Cardiac fibroblast (primary cell): ENCODE measurements around the gene MYO15A.

Experiments
- DNase-seq, 2 donors: peaks; one replicate each; pipeline versions ENCODE4 v3.0.0 to v3.0.0-alpha.2; 2010; ENCODE audit warnings: low read depth in 2 of 2
- H3K4me3 ChIP-seq, 2 donors: replicated peaks in 1 of 2; 1 replicate in 1 of 2; 2 replicates in 1 of 2; pipeline ENCODE4 v1.5.1; 2011; ENCODE audit warnings: low read depth in 2 of 2, low read length in 2 of 2, mild to moderate bottlenecking in 2 of 2, moderate library complexity in 1 of 2
- TF ChIP-seq, protein P1 (sequence below): IDR thresholded peaks from one replicate; pipeline ENCODE4 v1.5.1; 2011; ENCODE audit warnings: low read depth, mild to moderate bottlenecking, low read length, inconsistent platforms

The MYO15A gene

DNA sequence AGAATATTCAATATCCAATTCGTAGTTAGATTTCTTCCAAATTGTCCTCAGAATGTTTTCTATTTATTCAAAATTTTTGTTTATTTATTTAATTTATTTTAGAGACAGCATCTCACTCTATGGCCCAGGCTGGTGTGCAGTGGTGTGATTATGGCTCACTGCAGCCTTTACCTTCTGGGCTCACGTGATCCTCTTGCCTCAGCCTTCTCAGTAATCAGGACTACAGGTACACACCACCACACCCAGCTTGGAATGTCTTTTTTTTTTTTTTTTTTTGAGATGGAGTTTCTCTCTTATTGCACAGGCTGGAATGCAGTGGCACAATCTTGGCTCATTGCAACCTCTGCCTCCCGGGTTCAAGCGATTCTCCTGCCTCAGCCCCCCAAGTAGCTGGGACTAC lies 24.3 kb upstream of the MYO15A start:
- TF ChIP-seq, protein P1, sequence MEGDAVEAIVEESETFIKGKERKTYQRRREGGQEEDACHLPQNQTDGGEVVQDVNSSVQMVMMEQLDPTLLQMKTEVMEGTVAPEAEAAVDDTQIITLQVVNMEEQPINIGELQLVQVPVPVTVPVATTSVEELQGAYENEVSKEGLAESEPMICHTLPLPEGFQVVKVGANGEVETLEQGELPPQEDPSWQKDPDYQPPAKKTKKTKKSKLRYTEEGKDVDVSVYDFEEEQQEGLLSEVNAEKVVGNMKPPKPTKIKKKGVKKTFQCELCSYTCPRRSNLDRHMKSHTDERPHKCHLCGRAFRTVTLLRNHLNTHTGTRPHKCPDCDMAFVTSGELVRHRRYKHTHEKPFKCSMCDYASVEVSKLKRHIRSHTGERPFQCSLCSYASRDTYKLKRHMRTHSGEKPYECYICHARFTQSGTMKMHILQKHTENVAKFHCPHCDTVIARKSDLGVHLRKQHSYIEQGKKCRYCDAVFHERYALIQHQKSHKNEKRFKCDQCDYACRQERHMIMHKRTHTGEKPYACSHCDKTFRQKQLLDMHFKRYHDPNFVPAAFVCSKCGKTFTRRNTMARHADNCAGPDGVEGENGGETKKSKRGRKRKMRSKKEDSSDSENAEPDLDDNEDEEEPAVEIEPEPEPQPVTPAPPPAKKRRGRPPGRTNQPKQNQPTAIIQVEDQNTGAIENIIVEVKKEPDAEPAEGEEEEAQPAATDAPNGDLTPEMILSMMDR = no peak
- no peak for DNase-seq
- H3K4me3 ChIP-seq = no peak overlapping the region

DNA sequence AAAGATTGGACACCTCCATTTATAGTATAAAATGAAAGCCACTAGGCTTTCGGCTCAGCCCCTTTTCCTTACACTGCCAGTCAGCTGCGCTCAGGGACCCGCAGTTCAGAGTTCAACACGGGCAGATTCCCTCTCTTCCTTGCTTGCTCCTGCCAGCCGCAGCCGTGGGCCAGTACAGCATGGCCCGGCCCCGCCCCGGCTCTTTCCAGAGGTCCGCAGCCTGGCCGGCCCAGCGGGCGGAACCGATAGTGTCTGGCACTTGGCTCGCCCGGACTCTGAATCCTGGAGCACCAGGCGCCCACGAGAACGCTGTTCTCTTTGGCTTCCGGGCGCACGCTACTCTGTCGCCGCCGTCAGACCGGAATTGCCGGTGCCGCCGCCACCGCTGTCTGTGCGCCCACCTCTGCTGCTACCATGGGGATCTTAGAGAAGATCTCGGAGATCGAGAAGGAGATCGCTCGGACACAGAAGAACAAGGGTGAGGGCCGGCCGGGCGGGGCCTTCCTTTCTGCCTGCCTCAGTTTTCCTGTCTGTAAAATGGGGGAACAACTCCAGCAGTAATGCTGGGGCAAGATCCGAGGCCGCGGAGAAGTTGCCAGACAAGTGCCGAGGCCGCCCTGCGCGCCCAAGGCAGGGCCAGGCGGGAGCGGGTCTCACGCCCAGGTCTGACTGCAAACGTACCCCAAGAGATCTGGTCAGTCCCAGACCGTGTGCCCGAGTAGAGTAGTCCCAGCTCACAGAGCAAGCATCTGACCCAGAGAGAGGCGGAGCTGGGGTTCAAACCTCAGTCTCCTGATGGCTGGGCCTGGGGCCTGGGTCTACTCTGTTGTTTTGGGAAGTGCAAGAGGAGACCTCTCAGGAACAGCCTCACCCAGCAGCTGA lies 20.7 kb upstream of the MYO15A start, which contains the start of gene DRG2:
Gene DRG2, plus strand, starts transcription at position 339 of the 882 bp plus-strand sequence. Its CDS starts 76 bp downstream, at position 415.
- peak; percentile 94 to 95 for DNase-seq
- TF ChIP-seq, protein P1 = no peak
- peak within 1 kb of the TSS; percentile 94 to 98 for H3K4me3 ChIP-seq

GRCh38 chr17:18089613-18090012 lies 18.9 kb upstream of the MYO15A start:
- no peak for DNase-seq
- TF ChIP-seq, protein P1 = no peak
- no peak overlapping the region for H3K4me3 ChIP-seq

- DNase-seq = peak; percentile 82 to 87
- TF ChIP-seq, protein P1 = peak; percentile 64
- no peak overlapping the region for H3K4me3 ChIP-seq
These were observed 14.7 kb upstream of the MYO15A start for GRCh38 chr17:18093616-18094408.

DNA sequence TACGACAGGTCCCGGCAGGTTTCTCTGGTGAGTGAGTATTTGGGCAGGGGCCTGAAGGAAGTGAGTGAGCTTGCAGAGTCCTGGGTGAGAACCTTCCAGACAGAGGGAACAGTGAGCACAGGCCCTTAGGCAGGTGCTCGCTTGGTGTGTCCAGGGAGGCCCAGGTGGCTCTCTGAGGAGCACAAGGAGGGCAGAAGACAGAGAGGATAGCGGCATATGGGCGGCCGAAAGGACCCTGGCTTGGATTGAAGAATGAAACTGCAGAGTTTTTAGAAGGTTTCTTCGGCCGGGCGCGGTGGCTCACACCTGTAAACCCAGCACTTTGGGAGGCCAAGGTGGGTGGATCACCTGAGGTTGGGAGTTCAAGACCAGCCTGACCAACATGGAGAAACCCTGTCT lies 14.1 kb upstream of the MYO15A start:
- TF ChIP-seq, protein P1 = no peak
- no peak overlapping the region for H3K4me3 ChIP-seq
- DNase-seq = no peak

DNA sequence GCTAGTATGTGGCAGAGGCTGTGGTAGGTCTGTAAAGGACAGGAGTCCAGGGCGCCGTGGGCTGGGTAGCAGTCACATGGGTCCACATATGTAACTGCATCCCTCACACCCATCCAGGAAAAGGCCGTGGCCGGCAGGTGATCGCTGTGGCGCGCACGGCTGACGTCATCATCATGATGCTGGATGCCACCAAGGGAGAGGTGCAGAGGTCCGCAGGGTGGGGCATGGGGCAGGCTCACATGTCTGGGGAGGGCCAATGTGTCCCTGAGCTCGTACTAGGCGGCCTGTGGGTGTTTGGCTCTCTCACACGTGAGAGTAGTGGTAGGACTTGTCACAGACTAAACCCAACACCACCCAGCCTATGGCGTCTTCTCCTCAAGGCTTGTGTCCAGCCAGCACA lies 9.0 kb upstream of the MYO15A start:
- TF ChIP-seq, protein P1 = no peak
- no peak for DNase-seq
- no peak overlapping the region for H3K4me3 ChIP-seq
